GM12873 (cell line): ENCODE measurements around the gene ATG9B.
A peak's percentile ranks its signal among the peaks of the same experiment; 100 is the strongest.

ENCODE experiments used
- TF ChIP-seq, protein P1 (sequence below): IDR thresholded peaks from 2 replicates; pipeline ENCODE4 v1.5.1; 2012; ENCODE audit warnings: low read depth, mild to moderate bottlenecking, moderate library complexity, low read length, control low read depth; ENCODE audit not compliant: insufficient read depth; ENCODE audit errors: missing control alignments

The ATG9B gene

DNA sequence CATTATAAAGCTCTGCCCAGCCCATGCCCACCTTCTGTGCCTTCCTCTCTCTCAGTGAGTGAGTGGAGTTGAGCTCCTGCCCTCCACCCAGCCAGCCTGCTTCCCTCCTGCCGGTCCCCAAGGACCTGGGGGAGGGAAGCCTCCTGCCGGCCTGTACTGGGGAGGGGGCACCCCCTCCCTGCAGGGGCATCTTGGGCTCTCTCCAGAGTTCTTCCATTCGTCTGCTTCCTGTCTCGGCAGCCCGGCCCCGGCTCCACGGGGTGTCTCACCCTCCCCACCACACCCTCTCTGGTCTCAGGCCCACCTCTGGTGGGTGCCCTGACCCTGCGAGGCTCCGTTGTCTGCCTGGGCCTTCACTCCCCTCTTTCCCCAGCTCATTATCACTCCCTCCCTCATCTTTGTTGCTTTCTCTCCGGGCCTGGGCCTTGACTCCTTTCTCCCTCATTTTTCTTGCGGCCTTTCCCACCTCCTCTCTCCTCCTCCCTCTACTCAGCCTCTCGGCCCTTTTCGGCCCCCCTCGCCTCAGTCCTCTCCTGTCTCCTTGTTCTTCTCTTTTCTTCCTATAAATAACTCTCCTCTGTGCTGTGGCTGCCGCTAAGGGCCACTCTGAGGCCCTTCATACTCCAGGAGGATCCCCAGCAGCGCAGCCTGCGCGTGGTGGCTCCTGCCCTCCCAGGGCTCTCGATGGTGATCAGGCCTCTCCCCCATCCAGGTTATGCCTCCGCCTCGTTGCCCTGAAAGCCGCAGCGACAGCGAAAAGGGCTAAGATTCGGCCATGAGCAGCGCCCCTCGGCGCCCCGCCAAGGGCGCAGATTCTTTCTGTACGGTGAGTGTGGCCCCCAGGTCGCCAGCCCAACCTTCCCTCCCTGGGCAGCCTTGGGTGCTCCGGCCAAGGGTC is 37.2 kb upstream of the ATG9B start:
- TF ChIP-seq, protein P1, sequence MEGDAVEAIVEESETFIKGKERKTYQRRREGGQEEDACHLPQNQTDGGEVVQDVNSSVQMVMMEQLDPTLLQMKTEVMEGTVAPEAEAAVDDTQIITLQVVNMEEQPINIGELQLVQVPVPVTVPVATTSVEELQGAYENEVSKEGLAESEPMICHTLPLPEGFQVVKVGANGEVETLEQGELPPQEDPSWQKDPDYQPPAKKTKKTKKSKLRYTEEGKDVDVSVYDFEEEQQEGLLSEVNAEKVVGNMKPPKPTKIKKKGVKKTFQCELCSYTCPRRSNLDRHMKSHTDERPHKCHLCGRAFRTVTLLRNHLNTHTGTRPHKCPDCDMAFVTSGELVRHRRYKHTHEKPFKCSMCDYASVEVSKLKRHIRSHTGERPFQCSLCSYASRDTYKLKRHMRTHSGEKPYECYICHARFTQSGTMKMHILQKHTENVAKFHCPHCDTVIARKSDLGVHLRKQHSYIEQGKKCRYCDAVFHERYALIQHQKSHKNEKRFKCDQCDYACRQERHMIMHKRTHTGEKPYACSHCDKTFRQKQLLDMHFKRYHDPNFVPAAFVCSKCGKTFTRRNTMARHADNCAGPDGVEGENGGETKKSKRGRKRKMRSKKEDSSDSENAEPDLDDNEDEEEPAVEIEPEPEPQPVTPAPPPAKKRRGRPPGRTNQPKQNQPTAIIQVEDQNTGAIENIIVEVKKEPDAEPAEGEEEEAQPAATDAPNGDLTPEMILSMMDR, result no peak

DNA sequence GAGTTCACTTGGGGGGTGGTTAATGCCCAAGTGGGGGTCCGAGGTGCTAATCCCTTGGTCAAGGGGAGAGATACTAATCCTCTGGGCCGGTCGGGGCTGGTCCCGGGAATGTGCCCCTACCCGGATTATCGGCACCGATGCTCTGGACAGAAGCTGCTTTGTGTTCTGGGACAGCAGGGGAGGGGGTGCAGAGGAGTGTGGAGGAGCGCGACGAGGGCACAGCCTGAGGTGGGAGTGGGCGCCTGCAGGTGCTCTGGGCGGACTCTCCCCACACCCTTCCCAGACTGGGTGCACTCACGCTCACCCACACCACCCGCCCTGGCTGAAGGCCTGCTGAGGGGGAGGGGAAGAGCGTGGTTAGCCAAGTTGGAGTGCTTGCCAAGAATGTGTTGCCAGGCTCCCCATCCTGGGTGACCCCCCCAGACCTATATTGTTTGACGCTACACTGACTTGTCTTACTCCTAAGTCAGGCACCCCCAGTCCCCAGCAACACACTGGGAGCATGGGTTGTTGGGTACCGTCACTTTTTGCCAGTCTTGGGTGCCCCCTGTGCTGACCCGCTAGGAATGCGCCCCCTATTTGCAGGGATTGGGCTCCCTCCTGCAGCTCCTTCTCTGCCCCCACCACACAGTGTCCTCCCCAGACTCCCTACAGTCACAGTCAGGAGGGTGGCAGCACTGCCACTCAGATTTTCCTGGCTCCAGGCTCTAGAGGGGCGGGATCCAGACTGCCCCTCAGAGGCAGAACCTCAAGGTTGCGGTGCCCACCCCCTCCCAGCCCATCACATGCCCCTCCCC is 36.3 kb upstream of the ATG9B start:
- TF ChIP-seq, protein P1, result peak; percentile 25

DNA sequence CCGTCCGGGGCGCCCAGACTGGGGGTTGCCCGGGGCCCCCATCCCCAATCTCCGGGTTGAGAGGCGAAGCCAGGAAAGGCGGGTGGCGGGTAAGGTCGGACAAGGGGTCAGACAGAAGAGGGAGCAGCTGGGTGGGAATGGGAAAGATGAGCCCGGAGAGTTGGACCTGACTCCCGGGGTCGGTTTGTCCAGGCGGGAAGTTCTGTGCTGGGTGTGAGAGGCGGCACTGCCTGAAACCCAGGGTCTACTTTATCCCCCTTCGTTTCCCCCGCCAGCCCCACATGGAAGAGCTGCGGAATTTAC is 35.8 kb upstream of the ATG9B start:
- TF ChIP-seq, protein P1, result no peak

DNA sequence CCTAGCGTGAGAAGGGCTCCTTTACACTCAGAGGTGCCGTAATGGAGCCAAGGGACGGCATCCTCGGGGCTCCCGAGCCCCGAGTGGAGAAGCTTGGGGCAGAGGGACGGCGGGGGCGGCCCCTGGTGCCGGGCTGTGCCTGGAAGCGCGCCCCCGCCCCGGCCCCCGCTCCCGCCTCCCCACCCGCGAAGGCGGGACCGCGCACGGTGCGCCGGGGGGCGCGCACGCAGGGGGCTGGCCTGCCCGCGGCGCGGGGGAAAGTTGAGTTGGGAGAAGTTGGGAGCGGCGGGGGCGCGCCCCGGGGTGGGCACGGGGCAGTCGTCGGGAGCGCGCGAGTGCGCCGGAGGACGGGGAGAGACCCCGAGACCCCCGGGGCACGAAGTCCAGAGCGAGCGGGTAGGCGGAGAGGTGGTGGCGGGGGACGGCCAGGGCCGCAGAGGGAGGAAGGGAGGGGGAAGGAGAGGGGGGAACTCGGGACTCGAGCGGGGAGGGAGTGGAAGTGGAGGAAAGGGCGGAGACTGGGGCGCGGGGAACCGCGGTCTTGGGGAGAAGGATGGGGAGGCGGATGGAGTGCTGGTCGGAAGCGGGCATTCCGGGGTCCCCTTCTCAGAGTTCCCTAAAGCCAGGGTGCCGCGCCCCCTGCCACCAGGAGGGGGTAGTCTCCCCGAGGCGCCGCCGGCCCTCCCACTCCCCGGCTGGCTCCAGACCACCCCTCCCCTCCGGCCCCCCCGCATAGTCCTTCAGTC is 35.2 kb upstream of the ATG9B start, which contains the start of gene SLC4A2:
Gene SLC4A2 (plus strand): TSS at position 223 of the 746 bp plus-strand sequence. CDS start 2,399 bp downstream, outside the sequence.
- TF ChIP-seq, protein P1, result peak; percentile 64

DNA sequence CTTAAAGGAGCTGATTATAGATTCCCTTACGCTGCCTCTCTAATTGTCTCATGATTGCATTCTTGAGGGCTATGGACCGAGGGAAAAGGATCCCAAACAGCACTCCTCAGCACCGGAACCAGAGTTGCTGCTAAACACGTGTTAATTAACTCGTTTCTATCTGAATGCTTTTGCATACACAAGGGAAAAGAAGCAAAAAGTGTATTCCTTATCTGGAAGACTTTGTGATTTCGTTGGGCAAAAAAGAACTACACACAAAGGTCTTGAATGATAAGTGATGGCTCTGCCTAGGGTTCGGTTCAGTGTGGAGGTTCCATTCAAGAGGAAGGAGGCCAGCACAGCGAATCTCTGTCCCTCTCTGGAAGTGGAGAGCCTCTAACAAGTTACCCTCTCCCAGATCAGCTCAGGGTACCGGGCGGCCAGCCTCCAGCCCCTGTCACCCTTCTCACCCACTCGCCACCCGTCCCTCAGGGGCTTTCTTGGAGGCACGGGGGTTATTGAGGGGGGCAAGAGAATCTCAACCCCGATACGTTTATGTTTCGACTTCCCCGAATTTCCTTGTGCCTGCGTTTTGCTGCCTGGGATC is 34.6 kb upstream of the ATG9B start:
- TF ChIP-seq, protein P1, result no peak

DNA sequence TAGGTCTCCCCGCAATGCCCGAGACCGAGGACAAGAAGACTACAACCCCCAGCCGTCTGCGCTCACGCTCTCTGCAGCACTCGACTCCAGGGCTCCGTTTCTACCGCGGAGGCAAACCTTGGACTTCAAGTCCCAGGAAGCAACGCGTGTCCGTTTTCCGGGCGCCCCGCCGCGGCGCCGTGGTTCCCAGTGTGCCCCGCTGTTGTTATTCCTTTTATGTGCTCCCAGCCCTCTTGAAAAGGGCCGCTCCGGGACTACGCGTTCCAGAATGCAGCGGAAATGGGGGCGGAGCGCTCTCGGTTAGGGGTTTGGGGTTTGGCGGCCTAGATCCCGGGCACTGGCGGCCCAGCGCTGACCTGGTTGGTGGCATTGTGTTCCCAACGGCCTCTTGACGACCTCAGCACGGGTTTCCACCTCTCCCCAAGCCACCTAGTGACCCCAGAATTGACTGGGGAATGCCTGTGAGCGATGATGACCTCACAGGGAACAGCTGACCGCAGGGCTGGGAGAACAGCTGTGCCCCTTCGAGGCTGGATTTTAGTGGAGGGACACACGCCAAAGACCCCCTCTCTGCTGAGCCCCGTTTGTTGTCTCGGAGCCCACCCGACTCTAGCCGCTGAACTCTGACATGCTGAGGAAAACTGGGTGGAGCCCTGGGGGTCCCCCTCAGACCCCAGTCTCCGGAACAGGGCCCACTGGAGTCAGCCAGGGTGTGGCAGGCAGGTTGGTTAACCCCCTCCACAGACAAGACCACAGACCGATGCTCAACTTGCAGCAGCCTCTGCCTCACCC is 33.9 kb upstream of the ATG9B start:
- TF ChIP-seq, protein P1, result no peak
